Smooth muscle cell (in vitro differentiated cells): Measurements from ENCODE around the gene KLHL12. TPM values are rescaled to one million over a fixed set of nuclear protein-coding genes. Genes with fewer than 3 reads are reported as not detected.

Source experiments
- DNase-seq: peaks from one replicate; lab custom pipeline; 2025; ENCODE audit not compliant: unreplicated experiment; lab: John Stamatoyannopoulos, UW
- H2AFZ ChIP-seq: fragments of 200-600 bp; sonication (generic); 2 replicates; pipeline ENCODE4 v1.6.0; 2016; ENCODE audit warnings: antibody characterized with exemption, low read depth, mild to moderate bottlenecking
- H3F3A ChIP-seq: fragments of 200-600 bp; sonication (generic); 2 replicates; pipeline ENCODE4 v1.6.0; 2017; ENCODE audit warnings: antibody characterized with exemption, low read depth
- H3K27ac ChIP-seq: fragments of 200-600 bp; sonication (generic); 2 replicates; pipeline ENCODE4 v1.5.1; 2016; ENCODE audit warnings: low read depth, mild to moderate bottlenecking
- H3K27me3 ChIP-seq: fragments of 200-600 bp; sonication (generic); 2 replicates; pipeline ENCODE4 v1.6.1; 2016; ENCODE audit warnings: low read depth, mild to moderate bottlenecking
- H3K36me3 ChIP-seq: fragments of 200-600 bp; sonication (generic); 2 replicates; pipeline ENCODE4 v1.5.1; 2016; ENCODE audit warnings: low read depth
- H3K4me1 ChIP-seq: fragments of 200-600 bp; sonication (generic); 2 replicates; pipeline ENCODE4 v1.5.1; 2016; ENCODE audit warnings: low read depth
- H3K4me2 ChIP-seq: fragments of 200-600 bp; sonication (generic); 2 replicates; pipeline ENCODE4 v1.6.0; 2016; ENCODE audit warnings: mild to moderate bottlenecking
- H3K4me3 ChIP-seq: fragments of 200-600 bp; sonication (generic); 2 replicates; pipeline ENCODE4 v1.5.1; 2016; ENCODE audit warnings: mild to moderate bottlenecking
- H3K79me2 ChIP-seq: fragments of 200-600 bp; sonication (generic); 2 replicates; pipeline ENCODE4 v1.6.0; 2016; ENCODE audit warnings: low read depth, mild to moderate bottlenecking
- H3K9ac ChIP-seq: fragments of 200-600 bp; sonication (generic); 2 replicates; pipeline ENCODE4 v1.6.0; 2016; ENCODE audit warnings: low read depth
- H3K9me3 ChIP-seq: fragments of 200-600 bp; sonication (generic); replicated peaks from 2 replicates; pipeline ENCODE4 v1.5.1; 2016; ENCODE audit warnings: low read depth
- H4K20me1 ChIP-seq: fragments of 200-600 bp; sonication (generic); 2 replicates; pipeline ENCODE4 v1.6.0; 2016; ENCODE audit warnings: low read depth
- CTCF ChIP-seq: fragments of 200-600 bp; sonication (generic); IDR thresholded peaks from 2 replicates; pipeline ENCODE4 v1.5.1; 2017; ENCODE audit warnings: borderline replicate concordance, mild to moderate bottlenecking, antibody characterized with exemption; ENCODE audit not compliant: insufficient read depth, poor library complexity, severe bottlenecking
- WGBS: methylation state at CpG from one replicate; pipeline ENCODE4 v1.1.7; 2016; ENCODE audit warnings: low lambda C conversion rate; 5-methylcytosine and 5-hydroxymethylcytosine counted together
- polyA plus RNA-seq: library from polyadenylated mRNA; unstranded; fragments of >200 nt; fragmentation: Nextera tagmentation; extraction: Ambion mirVana; gene quantifications from 2 replicates; pipeline ENCODE4 v1.2.1, GENCODE V29; 2016
- total RNA-seq: library from RNA; depleted of rRNA; stranded (reverse); fragments of >200 nt; gene quantifications from 2 replicates; pipeline ENCODE4 v1.2.3, GENCODE V29; 2014

Gene KLHL12
- total RNA-seq (22.7 and 25.4 TPM in 2 replicates), polyA plus RNA-seq (19.0 and 19.5 TPM in 2 replicates)

GRCh38 chr1:202926581-202927491 is at the start of gene KLHL12:
Gene KLHL12 (minus strand): TSS chr1:202927234. CDS start chr1:202925162, 2,072 bp downstream.
- no peaks in the 10 kb centered on the region for H3K4me1 ChIP-seq
- H4K20me1 ChIP-seq: no peaks in the 10 kb centered on the region
- WGBS: 2% methylated on average over 56 of the region's 57 CpGs
- no peaks in the 10 kb centered on the region for H3F3A ChIP-seq
- peak; percentile 88 for DNase-seq
- peak; percentile 48 for TF ChIP-seq CTCF
- no peaks in the 10 kb centered on the region for H3K27me3 ChIP-seq
- H3K27ac ChIP-seq: peak within 1 kb of the TSS; percentile 72
- peak within 1 kb of the TSS; percentile 73 for H3K9ac ChIP-seq
- H3K36me3 ChIP-seq: no peaks in the 10 kb centered on the region
- no peaks in the 10 kb centered on the region for H3K9me3 ChIP-seq
- peak within 1 kb of the TSS; percentile 94 for H3K4me2 ChIP-seq
- peak within 1 kb of the TSS; percentile 65 for H3K4me3 ChIP-seq
- H3K79me2 ChIP-seq: peaks cover 20% of the 10 kb centered on the region
- H2AFZ ChIP-seq: peak within 1 kb of the TSS; percentile 81

GRCh38 chr1:202976633-202977032 is 49.6 kb upstream of the KLHL12 start:
- H3K9me3 ChIP-seq: no peaks in the 10 kb centered on the region
- no peak overlapping the region for H3K4me2 ChIP-seq
- no peaks in the 10 kb centered on the region for H3K79me2 ChIP-seq
- H3K27ac ChIP-seq: no peak overlapping the region
- WGBS: 68% methylated on average over 3 of the region's 3 CpGs
- no peak for DNase-seq
- H2AFZ ChIP-seq: no peak overlapping the region
- H3F3A ChIP-seq: no peaks in the 10 kb centered on the region
- peaks cover 41% of the 10 kb centered on the region for H3K27me3 ChIP-seq
- no peak overlapping the region for H3K9ac ChIP-seq
- H3K4me3 ChIP-seq: no peak overlapping the region
- no peaks in the 10 kb centered on the region for H4K20me1 ChIP-seq
- no peaks in the 10 kb centered on the region for H3K36me3 ChIP-seq
- TF ChIP-seq CTCF: no peak
- H3K4me1 ChIP-seq: no peaks in the 10 kb centered on the region

- Histone ChIP-seq H3K27ac (no peak overlapping the region), H2AFZ (no peak overlapping the region), H3F3A (no peaks in the 10 kb centered on the region), H3K79me2 (no peaks in the 10 kb centered on the region), H3K4me3 (no peak overlapping the region), H3K9ac (no peak overlapping the region), H4K20me1 (no peaks in the 10 kb centered on the region), H3K4me1 (no peaks in the 10 kb centered on the region), H3K36me3 (no peaks in the 10 kb centered on the region), H3K27me3 (peaks cover 41% of the 10 kb centered on the region), H3K9me3 (no peaks in the 10 kb centered on the region), H3K4me2 (no peak overlapping the region)
- 95% methylated on average over 3 of the region's 3 CpGs for WGBS
- no peak for TF ChIP-seq CTCF
- no peak for DNase-seq
Measured at GRCh38 chr1:202974856-202975255, 47.8 kb upstream of the KLHL12 start.
